DLD1 (cell line): ENCODE data around the gene CHST1.

Experiments used
- in situ Hi-C: cut with HindIII; loops from 2 replicates; pipeline ENCODE4 v1.10.0; 2017; ENCODE audit warnings: low sequenced_read_pairs

CHST1 gene

DNA sequence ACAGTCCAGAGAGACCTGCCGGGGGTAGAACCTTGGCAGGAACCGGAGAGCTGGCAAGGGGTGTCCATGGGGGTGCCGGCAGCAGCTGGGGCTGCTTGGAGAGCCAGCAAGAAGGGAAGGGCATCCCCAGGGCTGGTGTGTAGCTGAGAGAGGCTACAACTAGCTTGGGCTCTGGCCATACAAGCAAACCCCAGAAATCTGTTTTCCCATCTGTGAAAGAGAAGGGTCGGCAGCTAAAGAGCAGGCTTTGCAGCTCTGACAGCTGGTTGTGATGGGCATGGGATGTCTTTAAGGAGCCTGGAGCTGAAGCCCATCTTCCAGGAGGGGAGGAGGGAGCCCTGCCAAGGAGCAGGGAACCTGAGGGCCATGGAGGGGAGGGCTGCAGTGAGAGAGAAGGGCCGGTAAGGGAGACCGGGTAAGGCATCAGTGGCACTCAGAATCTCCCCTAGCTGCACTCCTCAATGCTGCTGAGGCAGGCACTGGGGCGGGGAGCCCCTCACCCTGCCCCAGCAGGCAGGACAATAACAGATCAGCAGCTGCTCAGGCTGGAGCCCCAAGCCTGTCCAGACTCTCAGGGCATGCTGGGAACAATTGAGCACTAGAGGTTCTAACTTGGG, 3.9 kb downstream of the CHST1 start:
- in situ Hi-C loops, result no loop called here

GRCh38 chr11:45660729-45661438, 4.5 kb downstream of the CHST1 start:
- in situ Hi-C loops, result no loop called here

GRCh38 chr11:45659818-45660160, 5.6 kb downstream of the CHST1 start:
- in situ Hi-C loops, result no loop called here

DNA sequence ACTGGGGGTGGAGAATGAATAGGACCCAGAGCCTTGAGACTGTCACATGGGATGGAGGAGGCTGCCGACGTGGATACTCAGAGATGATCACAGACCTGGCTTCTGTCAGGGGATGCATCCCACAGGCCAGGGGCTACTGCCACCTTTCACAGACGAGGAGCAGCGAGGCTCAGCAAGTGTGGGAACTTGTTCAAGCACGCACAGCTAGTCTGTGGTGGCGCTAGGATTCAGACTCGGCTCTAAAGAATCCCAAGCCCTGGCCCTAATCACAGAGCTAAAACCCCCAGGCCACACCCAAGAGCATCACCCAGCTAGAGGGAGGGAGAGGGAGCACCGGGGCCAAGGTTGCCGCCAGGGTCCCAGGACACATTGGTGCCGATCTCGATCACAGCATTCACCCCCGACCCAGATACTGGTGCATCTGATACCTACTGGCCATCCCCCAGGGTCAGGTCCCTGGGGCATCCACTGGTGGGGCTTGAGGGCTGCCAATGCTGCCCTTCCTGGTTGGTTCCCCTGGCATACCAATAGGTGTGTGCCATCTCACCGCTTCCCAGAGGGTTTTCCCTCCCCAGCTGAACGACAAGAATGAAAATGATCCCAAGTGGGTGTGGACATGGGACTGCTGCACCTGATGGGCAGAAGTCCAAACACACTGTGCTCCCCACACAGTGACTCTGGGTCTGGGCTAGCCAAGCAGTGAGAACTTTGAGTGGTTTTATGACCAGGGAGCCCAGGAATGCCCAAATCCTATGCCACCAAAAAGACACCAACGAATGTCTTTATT, 6.2 kb downstream of the CHST1 start:
- in situ Hi-C loops, result no loop called here

DNA sequence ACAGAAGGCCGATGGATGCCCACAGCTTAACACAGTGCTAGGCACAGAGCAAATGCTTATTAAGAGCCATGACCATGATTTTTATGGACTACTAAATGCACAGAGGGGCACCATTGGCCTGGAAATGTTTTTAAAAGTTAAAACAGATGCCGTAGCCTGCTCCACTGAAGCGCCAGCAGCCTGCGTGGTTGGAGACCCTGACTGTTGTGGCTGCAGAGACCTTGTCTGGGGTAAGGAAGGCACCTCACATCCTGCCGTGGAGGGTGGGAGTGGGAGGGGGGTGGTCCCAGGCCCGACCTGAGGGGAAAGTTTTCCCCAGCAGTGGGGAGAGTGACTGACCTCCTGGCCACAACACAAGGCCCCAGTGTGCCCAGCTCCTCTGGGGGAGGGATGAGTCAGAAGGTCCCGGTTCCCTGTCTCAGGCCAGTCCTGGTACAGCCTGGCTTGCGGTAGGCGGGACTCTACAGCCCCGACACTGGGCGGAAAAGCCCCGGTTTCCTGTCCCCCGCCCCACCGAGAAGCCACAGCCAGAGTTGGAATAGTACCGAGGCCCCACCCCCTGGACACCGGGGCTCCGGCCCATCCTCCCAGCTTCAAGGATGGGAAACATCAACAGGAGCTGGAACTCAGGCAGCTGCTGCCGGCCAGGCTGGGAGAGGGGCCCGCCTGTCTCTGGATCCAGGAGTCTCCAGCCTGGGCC, 7.0 kb downstream of the CHST1 start:
- in situ Hi-C loops, result no loop called here

DNA sequence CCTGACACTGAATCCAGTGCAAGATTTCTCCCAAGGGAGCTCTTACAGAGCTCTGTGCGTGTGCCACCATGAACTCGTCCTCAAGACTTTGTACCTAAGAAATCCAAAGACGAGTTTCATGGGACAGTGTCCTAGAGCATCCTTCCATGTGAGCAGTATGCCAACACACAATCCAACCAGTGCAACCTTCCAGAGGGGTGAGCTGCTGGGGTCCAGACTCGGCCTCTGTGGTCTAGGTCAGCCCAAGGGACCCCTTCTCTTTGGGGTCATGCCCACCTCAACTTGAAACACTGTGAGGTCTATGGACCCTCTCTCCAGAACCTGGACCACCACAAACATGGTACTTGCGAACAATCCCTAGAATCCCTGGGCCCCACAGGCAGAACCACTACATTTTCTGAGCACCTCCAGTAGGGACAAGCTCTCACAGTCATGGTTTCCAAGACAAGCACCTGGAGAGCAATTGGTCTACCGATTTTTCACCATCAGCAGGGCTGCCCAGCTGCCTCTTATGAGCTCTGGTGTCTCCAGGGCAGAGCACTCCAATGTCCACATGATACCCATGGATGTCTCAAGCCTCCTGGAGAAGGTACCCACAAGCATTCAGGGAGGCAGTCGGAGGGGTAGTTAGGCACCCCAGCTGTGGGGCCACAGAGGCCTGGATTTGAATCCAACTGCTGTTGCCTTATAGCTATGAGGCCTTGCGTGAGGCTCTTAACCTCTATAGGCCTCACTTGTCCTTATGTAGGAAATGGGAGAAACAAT, 7.7 kb downstream of the CHST1 start:
- in situ Hi-C loops, result no loop called here

DNA sequence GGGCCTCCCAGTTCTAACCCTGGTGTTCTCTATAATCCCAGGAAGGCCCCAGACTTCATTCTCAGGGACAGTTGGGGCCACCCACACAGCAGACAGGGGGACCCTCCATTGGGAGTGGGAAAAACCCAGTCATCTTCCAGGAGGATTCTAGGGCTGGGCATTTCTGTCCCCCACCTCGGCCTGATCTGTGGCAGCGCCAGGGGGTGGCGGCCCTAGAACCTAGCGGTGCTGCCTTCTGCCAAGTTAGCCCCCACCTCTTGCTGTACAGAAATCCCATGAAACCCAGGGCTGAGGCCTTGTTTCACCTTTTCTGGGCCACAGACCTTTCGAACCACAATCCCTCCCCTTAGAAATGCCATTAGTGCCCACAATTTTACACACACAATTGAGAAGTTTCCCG, 9.6 kb downstream of the CHST1 start:
- in situ Hi-C loops, result no loop called here

DNA sequence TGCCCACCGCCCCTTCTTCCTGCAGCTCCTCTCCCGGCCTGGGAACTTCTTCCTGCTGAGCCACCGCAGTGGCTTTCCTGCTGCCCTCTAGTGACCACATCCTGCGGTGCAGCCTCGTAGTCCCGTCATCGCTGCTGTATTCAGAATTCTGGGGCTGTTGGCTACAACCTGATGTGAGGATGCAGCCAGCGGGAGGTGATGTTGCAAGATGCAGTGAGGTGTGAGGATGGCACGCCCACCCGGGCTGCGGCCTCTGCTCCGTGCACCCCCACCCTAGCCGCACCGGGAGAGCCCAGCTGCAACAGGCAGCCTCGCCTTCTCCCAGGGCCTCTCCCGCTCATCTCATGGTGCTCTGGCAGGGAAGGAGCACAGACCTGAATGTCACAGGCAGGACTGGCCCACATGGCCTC, 10.1 kb downstream of the CHST1 start:
- in situ Hi-C loops, result no loop called here

- in situ Hi-C loops, result no loop called here
These were observed 10.5 kb downstream of the CHST1 start for GRCh38 chr11:45655012-45655283.

- in situ Hi-C loops, result no loop called here
These were observed 11.0 kb downstream of the CHST1 start for GRCh38 chr11:45654231-45655011.

- in situ Hi-C loops, result no loop called here
These were observed 12.1 kb downstream of the CHST1 start for GRCh38 chr11:45653277-45653676.

GRCh38 chr11:45652781-45653180, 12.6 kb downstream of the CHST1 start:
- in situ Hi-C loops, result no loop called here

DNA sequence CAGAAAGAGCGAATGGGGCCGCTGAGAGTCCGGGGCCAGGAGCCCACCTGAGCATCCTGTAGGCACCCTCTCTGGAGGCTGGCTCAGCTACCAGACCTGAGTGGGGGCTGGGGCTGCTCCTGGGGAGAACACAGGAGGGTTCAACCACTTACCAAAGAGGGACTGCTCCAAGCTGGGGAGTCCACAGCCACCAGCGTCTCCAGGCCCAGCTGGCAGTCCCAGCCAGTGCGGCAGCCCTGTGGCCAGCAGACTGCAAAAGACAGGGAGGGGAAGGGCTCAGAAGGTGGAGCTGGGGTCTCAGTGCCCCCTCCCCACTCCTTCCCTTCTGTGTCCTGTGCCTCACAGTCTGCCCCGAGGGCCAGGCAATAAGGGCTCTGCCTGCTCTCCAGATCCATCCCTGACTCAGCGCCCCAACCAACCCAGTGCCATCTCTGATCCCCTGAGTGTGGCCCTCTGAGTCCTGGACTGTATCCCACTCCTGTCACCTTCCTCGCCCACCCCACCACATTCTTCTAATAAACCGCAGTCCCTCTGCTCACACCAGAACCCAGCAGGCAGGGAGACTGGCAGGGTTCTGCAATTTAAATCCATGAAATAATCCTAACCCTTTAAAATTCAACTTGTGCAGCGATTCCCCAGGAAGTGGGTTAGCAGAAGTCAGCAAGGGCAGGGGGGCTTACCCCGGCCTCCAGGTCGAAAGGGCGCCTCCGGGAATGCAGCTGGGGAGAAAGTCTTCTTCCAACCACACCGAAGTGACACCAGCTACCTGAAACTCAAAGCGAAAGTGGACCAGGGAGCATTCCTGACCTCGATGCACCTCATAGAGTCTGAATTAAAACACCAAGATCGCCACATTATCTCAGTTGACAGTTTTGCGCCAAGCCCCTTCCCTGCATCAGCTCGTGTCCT, 13.3 kb downstream of the CHST1 start:
- in situ Hi-C loops, result no loop called here

GRCh38 chr11:45651156-45651555, 14.3 kb downstream of the CHST1 start:
- in situ Hi-C loops, result no loop called here

GRCh38 chr11:45650166-45651095, 15.0 kb downstream of the CHST1 start:
- in situ Hi-C loops, result no loop called here

DNA sequence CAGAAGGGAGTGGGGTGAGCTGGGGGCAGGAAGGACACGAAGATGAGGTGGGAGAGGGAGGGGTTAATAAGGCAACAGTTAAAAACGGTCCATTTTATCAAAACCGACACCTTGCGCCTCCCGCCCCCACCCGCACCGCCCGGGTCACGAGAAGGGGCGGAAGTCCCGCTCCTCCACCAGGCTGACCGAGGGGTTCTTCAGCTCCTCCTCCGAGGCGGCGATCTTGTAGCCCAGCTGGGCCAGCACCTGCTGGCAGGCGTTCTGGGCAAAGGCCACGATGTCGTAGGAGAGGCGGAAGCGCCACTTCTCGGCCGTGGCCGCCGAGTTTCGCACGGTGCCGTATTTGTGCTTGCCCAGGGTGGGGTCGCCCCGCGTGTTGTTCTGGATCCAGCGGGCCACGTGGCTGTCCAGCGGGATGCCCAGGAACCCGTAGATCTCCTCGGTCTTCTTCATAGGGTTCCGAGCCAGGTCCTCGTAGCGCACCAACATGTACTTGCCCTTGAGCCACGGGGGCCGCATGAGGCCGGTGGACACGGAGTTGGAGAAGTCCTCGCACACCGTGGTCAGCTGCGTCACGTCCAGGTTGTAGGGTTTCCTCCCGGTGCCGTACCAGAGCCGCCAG, 15.8 kb downstream of the CHST1 start:
- in situ Hi-C loops, result no loop called here

- in situ Hi-C loops, result no loop called here
These were observed 16.5 kb downstream of the CHST1 start for GRCh38 chr11:45648931-45649330.

DNA sequence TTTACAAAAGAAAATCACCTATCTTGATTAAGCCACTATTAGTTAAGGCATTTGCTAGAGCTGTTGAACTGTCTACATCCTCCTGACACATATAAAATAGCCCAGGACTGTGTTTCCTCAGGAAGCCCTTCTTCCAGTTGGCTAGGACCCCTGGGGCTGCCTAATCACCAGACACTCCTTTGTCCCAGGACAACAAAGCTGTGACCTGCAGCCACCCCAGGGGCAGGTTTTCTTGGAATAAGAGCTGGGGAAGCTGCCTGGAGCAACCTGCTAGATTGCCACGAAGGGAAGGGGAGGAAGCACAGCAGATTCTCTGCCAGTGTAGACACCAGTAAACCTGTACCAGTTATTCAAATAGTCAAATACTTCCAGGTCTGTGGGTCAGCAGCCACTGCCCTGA, 17.6 kb downstream of the CHST1 start:
- in situ Hi-C loops, result no loop called here
